ENCODE measurements around the gene TMEM40.
A peak's percentile ranks its signal among the peaks of the same experiment; 100 is the strongest.
"Not testable (repeated sequence)": the region's sequence is repeated elsewhere in the genome, so short reads cannot be mapped to it uniquely, and the experiment has no call there.

TMEM40 gene

GRCh38 chr3:12759097-12759679, at the start of gene TMEM40:
Gene TMEM40, minus strand, starts transcription at chr3:12759259. Its CDS starts 9,427 bp downstream, at chr3:12749832.
- no peak for DNase-seq (ENCODE audit: low spot score)

GRCh38 chr3:12808587-12808986, 49.5 kb upstream of the TMEM40 start:
- no peak for DNase-seq (ENCODE audit: low spot score)

- no peak for DNase-seq (ENCODE audit: low spot score)
These were observed 48.7 kb upstream of the TMEM40 start for GRCh38 chr3:12807601-12808359.

GRCh38 chr3:12807066-12807465, 48.0 kb upstream of the TMEM40 start:
- no peak for DNase-seq (ENCODE audit: low spot score)

GRCh38 chr3:12803371-12803770, 44.3 kb upstream of the TMEM40 start:
- no peak for DNase-seq (ENCODE audit: low spot score)

- no peak for DNase-seq (ENCODE audit: low spot score)
These were observed 40.7 kb upstream of the TMEM40 start for GRCh38 chr3:12799525-12800440.

GRCh38 chr3:12798559-12799179, 39.6 kb upstream of the TMEM40 start:
- no peak for DNase-seq (ENCODE audit: low spot score)

GRCh38 chr3:12797892-12798558, 39.0 kb upstream of the TMEM40 start:
- no peak for DNase-seq (ENCODE audit: low spot score)

GRCh38 chr3:12797124-12797891, 38.2 kb upstream of the TMEM40 start:
- DNase-seq (ENCODE audit: low spot score): no peak

GRCh38 chr3:12796171-12797123, 37.4 kb upstream of the TMEM40 start, which contains the start of gene CAND2:
Gene CAND2, plus strand, starts transcription at chr3:12796680. Its CDS starts 41 bp downstream, at chr3:12796721.
- DNase-seq (ENCODE audit: low spot score): no peak

- no peak for DNase-seq (ENCODE audit: low spot score)
These were observed 34.6 kb upstream of the TMEM40 start for GRCh38 chr3:12793701-12794100.

- no peak for DNase-seq (ENCODE audit: low spot score)
These were observed 32.4 kb upstream of the TMEM40 start for GRCh38 chr3:12791430-12791829.

GRCh38 chr3:12787967-12788690, 29.1 kb upstream of the TMEM40 start:
- DNase-seq (ENCODE audit: low spot score): not testable (repeated sequence)

- DNase-seq (ENCODE audit: low spot score): peak; percentile 50
These were observed 28.3 kb upstream of the TMEM40 start for GRCh38 chr3:12787346-12787745.

GRCh38 chr3:12785096-12785495, 26.0 kb upstream of the TMEM40 start:
- DNase-seq (ENCODE audit: low spot score): no peak

- peak; percentile 18 for DNase-seq (ENCODE audit: low spot score)
These were observed 23.2 kb upstream of the TMEM40 start for GRCh38 chr3:12782172-12782815.

GRCh38 chr3:12780751-12781150, 21.7 kb upstream of the TMEM40 start:
- DNase-seq (ENCODE audit: low spot score): no peak

GRCh38 chr3:12777171-12777570, 18.1 kb upstream of the TMEM40 start:
- DNase-seq (ENCODE audit: low spot score): no peak

Measured in hematopoietic multipotent progenitor cell treated with erythropoietin and hydrocortisone succinate and interleukin-3 and kit ligand, for 15 days (in vitro differentiated cells).